Stimulated activated CD4-positive, alpha-beta T cell treated with anti-CD3 and anti-CD28 coated beads, TNF-alpha, amount 100 ng/mL, for 24 hours (primary cell): Measurements from ENCODE around the gene COL4A2.

Experiments used
- DNase-seq, 3 experiments: peaks; one replicate each; pipeline ENCODE4 v3.0.0-alpha.2; 2020; ENCODE audit warnings: low read depth in 3 of 3

COL4A2 gene

DNA sequence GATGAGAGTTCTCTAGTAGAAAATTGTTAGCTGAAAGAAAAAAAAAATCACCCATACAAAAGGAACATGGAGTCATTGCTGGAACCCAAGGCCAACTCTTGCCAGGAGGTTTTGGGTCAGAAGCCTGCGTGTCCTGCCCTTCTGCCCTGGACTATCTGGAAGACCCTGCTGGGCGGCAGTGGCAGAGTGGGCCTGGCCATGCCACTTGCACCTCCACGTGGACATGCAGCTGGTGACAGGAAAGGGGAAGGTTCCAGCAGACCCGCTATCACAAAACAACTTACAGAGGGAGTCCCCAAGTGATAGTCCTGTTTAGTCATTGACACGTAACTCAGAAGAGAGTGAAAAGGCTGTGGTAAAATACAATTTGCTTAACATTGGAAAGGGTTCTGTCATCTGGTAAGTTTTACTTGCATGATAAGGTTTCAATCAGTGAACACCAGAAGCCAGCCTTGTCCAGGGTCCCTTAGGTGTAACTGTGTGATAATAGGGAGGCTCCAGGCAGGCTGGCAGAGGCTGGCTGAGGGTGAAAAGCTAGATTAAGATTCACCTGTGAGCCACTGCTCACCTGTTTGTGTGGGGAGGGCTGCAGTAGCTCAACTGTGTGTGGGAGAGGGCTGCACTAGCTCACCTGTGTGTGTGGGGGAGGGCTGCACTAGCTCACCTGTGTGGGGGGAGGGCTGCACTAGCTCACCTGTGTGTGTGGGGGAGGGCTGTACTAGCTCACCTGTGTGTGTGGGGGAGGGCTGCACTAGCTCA is 47.8 kb downstream of the COL4A2 start:
- DNase-seq = no peak

DNA sequence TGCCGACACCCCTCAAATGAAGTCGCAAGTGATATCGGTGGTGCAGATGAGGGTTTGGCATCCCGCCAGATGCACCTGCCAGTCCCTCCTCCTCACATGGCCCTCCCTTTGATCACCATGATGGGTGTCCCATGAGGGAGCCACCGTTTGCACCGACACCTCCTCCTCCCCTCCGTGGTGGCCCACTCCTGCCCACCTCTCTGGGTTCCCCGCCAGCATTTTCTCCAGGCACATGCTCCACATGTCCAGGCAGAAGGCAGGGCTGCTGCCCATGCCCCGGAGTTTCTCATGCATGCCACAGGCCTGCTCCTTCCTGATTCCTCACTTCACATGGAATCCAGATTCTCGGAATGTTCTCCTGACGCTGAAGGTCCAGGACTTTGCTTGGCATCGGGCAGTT is 49.3 kb downstream of the COL4A2 start:
- DNase-seq = no peak

DNA sequence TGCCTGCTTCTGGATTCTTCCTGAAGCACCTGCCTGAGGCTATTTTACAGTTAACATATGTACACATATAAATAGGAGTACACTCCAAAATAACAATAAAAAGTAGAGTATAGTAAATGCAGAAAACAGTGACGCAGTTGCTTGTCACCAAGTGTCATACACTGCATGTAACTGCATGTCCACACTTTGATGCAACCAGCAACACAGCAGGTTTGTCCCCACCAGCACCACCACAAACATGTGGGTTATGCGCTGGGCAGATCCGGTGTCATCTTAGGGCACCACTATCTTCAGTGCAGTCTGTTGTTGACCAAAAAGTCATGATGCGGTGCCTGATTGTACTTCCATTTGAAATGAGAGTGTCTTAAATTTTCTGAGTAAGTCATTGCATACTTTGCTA is 51.3 kb downstream of the COL4A2 start:
- DNase-seq = no peak

DNA sequence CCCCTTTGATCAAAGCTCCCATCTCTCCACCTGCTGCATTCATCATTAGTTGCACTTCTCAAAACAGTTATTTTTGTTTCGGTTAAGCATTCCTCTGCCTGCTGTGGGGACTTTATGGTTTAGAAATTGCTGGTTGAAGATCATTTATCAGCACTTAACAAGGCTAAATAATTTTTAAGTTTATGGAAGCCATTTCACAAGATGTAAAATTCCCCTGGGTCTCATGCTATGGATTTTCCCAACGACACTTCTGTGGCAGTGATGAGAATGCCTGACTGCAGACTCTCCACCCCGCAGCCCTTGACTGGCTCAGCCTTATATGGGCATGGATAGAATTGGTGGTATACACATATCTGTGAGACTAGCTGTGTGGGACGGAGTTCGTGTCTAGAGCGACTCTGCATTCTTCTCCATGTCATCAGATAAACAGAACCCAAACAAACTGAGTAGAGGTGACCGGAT is 52.8 kb downstream of the COL4A2 start:
- DNase-seq = no peak

DNA sequence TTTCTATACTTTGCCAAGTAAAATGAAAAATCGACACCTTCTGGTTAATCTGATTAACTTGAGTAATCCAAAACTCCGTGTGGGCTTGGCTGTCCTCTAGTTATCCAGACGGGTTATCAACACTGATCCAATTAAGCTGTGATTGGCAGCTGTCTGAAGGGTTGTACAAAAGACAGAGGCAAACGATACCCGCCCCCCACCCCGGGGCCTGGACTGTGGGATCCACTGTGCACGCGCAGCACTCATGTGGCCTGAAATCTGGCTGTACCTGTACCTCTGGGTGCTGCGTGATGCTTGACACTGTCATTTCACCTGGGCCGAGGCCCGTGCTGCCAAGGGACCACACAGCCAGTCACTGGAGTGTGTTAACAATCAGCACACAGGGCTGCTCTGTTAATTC is 53.5 kb downstream of the COL4A2 start:
- DNase-seq = no peak

DNA sequence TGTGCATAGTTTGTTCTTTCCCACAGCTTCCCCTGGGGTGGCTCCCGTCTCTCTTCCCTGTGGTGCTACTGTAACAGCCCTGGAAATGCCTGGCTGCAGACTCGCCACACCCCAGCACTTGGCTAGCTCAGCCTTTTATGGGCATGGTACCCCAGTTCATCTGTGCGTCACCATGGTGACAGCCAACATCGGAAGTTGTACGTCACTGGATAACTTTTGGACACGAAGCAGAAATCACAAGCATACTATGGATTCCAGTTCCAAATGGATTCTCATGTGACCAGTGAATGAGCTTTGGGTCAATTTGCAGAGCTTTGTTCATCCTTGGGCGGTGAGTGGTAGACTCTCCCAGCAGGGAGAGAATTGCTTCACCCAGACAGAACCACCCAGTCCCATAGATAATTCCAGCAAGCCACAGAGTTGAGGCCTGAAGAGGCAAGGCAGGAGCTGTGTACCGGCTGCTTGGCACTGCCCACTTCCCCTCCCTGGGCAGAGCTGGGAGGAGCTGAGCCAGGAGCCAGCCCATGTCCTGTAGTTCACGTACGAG is 54.4 kb downstream of the COL4A2 start:
- no peak for DNase-seq

DNA sequence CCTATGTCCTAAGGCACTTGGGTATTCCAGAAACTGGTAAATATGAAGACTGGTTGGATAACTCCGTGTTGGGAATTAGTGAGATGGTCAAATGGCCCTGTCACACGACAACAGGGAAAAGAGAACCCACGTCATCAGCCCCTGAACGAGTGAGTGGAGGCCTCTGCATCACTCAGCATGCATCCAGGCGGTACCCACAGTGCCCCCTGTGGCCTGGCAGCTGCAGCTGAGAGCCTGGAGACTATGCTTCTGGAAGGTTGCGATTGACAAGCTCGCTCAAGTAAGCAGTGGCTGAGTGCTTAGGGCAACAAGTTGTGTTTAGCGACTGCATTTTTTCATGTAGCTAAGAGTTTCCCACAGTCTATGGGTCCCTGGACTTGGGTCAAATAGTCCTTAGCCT is 55.9 kb downstream of the COL4A2 start:
- DNase-seq = no peak

DNA sequence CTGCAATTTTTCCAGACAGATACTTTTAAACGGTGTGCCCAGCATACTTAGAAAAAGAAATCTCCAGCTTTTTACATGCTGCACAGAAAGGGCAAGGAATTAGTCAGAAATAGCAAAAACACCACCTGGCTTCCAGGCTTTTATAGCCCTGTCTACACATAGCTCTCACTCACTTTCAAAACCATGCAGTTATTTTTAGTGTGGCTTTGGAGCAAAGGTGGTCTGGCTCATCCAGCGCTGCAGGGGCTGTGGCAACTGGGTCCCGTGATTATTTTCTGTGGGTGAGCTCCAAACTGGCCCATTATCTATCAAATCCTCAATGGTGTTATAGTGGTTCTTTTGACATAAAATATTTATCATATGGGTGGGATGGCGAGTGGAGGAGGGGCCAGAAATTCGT is 57.0 kb downstream of the COL4A2 start:
- no peak for DNase-seq

DNA sequence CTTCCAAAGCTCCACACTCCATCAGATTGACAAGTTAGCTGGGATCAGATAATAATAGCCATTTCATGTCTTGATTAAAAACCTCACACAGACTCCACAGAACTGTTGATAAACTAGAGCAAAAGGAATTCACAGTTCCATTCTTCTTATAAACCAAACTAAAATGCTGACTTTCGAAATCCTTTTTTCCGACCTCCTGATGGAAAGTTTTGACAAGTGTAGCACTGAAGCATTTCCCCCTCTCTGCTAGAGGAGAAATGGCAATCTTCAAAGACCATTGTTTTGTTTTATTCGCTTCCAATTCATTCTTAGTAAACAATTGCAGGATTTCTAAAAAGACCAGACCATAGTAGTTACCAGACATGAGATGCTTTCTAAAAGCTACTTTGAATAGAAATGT is 58.8 kb downstream of the COL4A2 start:
- no peak for DNase-seq

DNA sequence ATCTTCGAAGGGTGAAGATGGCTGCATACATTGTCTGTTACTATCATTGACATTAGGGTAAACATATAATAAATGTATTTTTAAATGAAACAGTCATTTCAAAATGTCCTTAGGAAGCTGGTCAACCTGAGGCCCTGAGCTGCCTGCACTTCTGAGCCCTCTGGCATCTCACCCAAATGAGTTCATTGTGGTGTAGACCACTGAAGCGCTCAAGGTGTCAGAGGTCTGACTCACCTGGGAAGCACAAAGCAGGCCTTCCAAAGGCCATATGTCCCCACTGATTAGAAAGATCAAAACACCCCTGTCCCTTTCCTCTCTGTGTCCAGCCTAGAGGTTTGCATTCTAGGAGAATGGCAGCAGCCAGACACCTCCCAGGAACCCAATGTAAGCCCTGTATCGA is 59.6 kb downstream of the COL4A2 start:
- no peak for DNase-seq

DNA sequence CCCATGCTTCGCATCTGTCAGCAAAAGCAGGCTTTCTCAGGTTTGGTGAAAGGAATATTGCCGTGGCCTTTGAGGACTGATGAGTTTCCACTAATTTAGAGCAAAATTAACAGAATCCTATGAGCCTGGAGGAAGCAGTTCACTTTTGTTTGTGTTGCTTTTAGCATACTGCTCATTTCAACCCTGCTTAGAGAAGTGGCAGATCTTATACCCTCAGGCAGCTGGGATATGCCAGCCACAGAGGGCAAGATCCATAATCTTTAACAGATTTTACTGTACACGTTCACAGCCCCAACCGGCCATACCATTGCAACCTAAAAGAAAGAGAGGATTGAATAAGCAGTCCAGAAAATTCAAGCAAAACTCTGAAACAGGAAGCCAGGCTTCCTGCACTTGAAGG is 60.5 kb downstream of the COL4A2 start:
- no peak for DNase-seq

DNA sequence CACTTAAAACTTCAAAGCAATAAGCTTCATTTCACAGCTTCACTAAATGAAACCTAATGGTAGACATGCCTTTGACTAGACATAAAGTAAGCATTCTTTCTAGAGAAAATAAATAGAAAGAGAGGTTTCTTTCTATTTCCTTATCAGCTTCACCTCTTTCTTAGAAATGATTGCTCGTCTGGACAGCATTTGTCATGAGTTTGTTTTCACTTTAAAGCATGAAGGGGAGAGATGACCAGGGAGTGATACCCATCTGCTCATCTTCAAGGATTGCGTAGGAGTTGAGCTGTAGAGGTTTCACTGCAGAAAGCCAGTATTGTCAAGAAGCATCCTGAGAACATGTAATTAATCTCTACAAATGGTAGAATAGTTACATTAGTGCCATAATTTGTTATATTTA is 61.3 kb downstream of the COL4A2 start:
- DNase-seq = no peak

DNA sequence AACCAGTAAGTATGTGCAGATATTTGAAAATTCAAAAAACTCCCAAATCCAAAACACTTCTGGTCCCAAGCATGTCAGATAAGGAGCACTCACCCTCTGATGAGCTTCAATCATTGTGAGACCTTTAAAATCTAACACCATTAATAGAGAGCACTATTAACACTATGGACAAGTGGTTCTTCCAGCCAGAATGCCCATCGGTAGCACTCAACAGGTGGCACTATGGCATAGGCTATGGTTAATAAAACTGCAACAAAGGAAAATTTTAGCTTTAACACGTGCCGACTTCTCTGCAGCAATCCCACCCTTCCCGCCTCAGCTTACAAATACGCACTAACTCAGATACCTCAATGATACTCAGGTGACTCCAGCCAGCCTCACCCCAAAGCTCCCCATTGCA is 62.3 kb downstream of the COL4A2 start:
- no peak for DNase-seq

DNA sequence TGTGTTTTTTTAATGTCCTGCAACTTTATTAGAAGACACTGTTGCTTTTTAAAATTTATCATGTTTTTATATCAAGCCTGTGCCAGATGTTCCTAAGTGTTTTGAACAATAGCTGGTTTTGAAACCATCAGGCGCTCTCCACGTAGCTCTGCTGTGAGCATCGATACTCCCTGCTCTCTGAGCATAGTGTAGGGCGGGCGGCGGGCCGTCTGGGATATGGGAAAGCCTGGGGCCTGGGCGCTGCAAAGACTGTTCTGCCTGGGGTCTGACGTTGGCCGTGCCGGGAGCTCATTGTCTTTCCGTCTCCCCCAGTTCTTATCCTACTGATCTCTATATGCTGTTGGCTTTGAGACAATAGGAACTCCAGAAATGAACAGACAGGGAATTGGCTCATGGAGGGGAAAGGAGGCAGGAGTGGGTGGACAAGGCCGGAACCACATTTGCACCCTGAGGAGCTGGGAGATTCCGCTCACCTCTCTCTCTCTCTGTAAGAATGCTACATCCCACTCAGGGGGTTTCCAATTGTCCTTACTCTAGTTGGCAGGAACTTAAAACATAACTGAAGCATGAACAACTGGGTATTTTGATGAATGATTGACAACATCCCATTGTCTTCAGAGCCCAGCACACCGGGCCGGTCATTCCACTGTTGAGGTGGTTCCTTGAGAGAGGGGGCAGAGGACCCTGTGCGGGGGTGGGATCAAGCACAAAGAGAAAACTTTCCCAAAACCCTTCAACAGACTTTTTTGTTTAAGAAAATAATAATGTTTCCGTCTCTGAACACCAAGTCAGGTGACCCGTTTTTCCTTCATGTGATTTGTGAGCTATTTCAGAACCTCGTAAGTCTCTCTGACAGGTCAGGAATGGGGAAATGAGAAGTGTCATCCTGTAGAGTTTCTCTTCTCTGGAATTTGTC is 64.7 kb downstream of the COL4A2 start:
- DNase-seq = no peak

DNA sequence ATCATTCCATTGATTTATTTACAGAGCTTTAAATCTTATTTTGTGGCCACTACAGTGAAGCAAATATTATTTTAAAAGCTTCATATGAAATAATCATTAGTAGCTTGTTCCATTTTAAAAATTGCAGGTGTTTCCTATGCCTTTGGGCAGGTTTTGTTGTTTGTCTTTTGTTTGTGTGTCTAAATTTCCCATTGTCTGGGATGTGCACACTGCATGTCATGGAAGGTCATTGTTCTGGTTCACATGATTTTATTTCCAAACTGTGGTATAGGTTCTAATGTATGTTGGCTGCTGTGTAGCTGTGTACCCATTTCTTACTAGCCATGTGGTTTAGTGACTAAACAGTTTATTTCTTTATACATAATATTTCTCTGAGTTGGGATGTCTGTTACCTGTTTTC is 65.6 kb downstream of the COL4A2 start:
- no peak for DNase-seq

DNA sequence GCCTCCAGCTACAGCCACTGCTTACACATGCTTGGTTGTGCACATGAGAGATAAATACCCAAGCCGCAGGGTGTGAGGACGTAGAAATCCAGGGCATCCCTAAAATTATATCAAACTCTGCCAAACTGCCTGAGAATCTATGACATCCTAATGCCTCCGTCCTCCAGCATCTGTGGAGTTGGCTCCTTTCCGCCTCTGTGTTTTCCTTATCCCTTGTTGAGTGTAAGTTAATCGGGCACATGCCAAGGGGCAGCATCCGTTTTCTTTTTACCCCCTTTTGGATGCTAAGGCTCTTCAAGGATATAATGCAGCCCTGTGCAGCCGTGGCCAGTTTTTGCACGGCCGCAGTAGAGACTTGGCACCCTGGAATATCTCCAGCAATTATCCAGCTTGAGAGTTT is 66.5 kb downstream of the COL4A2 start:
- no peak for DNase-seq

DNA sequence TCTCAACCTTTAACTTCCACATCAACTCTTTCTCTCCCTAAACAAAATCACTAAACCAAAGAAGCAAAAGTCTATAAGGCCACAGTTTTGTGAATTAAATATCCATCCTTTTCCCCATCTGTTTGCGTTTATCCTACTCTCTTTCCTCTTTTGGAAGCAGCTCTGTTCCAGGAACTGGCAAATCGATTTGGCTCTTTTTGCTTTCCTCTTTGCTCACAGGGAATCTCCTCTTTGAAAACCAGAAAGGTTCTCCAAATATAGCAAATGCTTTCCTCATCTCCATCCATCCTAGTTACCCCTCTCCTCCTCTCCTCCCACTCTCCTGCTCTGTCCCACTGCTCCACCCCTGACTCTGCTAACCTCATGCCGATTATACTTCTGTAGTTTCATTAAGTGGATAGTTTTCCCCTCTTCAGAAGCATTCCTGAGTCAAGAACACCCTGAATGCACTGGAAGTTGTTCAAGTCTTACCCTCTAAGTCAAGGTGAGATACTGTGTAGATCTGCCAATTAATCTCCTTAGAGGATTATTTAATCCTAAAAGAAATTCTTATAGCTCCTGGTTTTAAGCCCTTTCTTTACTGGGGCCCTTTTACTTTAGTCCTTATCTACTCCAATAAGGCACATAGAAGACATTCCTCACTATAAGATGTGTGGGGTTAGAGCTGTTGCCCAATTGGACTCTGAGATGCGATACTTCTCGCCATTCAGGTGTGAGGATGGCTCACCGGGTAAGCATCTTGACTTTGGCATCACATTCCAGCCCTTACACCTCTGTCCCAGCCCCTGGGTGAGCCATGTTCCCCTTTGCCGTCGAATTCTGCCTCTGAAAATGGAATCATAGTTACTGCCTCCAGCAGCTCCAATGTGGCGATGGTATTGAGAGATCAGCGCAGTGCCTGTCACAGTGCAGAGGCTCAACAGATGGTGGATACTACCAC is 67.6 kb downstream of the COL4A2 start:
- DNase-seq = no peak

DNA sequence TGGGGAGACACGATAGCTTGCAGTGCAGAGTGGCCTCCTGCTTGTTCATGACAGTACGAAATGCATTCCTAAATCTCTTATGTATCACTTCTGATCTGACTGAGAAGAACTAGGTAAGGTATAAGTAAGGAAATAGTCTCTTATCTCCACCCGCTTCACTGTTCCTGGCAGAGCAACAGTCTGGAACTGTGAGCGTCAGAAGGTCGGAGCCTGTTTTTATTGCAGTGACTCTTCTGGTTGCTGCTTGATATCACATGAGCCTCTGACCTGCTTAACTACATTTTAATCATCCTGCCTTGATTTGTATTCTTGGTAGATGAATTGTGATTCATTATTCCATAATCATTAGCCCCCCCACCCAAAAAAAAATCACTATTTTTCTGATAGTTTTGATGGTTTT is 69.0 kb downstream of the COL4A2 start:
- DNase-seq = no peak

DNA sequence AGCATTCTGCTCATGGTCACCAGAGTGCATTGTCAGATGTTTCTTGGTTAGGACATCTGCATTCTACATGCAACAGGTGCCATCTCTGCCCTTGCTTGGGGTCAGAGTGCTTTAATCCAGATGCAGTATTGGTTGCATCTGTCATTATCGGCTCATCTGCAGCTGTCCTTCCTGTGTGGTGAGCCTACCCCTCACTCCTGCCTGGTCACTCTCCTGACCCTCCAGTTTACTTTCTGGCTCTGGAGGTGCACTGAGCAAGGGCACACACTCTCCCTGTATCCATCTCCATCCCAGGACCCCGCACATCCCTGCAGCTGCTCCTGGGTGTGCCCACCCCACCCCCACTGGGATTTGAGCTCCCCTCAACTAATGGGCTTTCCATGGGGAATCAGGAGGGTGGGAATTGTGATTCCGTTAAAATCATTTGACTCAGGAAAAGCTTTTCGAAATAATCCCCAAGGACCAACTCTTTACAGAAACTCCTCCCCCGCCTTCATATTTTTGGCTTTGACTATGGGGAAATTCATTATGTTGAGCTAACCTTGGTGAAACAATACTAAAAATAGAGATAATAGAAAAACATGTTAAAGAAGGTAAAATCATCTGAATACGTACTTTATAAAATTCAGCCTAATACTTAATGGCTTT is 70.2 kb downstream of the COL4A2 start:
- no peak for DNase-seq

DNA sequence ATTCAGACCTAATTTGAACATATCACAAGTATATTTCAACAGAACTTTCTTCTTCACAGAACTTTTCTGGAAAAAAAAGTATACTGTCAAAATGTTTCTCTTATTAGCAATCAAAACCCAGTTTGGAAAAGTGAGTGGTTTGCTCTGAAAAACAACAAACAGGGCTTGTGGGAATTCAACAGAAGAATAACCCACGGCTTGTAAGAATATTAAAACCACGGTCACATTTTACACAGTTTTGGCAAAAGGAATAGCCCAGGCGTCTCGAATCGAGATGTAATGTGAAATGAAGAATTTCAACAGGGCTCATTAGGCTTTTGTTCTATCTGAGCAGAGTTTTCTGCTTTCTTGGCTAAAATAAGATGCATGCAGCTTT is 70.7 kb downstream of the COL4A2 start:
- DNase-seq = no peak

DNA sequence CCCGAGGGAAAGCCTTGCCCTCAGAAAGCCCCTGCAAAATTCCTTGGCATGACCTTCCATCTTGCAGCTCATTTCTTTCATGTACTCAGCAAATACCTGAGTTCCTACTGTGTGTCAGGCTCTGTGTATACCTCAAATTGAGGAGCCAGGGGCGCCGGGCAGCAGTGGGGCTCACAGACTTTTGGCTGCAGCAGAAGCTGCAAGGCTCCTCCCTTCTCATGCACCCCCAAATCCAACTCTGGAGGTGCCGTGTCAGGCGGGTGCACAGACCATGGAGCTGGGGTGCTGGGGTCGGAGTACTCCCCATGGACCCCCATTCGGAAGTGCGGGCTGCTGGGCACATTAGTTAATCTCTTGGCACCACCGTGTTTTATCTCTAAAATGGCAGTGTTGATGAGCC is 72.3 kb downstream of the COL4A2 start:
- no peak for DNase-seq
